NCI-H1436 treated with DMSO at 0.1 percent for 48 hours (cell line): ENCODE results near the gene UMODL1.

Experiments
- DNase-seq: peaks from one replicate; lab custom pipeline; 2025; lab: John Stamatoyannopoulos, UW

UMODL1 gene

DNA sequence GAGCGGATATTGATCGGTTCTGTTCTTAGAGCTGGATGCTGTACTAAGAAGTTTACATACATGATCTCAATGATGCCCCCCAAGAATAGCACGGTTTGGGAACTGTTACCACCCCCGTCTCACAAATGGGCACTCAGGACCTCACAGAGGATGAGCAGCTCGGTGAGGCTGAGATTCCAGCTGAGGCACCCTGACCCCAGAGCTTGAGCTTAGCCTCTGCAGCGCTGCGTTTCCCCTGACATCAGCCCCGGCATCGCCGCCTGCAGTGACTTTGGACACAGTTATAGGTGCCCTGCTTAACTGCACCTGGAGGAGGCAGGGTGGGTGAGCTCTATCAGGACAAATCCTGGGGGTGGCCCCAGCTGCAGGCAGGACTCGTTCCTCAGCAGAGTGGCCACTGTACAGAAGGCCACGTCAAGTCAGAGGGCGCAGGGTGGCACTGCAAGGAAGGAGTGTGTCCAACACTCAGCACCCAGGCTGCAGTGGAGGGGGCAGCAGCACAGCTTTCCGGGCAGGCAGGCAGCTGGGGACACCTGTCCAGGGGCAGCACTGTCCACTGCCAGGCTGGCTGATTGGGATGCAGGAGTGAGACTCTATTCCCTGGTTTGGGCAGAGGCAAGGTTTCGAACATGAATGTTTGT, 82.0 kb downstream of the UMODL1 start:
- DNase-seq: no peak

DNA sequence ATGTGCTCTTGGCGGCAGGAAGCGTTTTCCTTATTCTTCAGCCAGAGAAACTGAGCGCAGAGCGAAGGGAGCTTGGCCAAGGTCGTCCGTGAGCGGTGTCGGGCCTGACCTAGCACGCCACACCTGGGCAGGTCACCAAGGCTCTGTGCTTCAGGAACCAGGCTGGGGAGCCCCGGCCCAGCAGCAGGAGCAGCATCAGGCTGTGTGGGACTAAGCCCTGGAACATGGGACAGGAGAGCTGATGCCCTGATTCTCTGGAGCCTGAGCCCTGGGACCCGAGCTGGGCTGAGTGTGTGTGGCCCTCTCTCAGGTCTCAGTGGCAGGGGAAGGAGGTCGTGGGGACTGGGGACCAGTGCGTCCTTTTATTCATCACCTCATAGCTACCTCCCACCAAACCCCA, 82.6 kb downstream of the UMODL1 start:
- DNase-seq: no peak

DNA sequence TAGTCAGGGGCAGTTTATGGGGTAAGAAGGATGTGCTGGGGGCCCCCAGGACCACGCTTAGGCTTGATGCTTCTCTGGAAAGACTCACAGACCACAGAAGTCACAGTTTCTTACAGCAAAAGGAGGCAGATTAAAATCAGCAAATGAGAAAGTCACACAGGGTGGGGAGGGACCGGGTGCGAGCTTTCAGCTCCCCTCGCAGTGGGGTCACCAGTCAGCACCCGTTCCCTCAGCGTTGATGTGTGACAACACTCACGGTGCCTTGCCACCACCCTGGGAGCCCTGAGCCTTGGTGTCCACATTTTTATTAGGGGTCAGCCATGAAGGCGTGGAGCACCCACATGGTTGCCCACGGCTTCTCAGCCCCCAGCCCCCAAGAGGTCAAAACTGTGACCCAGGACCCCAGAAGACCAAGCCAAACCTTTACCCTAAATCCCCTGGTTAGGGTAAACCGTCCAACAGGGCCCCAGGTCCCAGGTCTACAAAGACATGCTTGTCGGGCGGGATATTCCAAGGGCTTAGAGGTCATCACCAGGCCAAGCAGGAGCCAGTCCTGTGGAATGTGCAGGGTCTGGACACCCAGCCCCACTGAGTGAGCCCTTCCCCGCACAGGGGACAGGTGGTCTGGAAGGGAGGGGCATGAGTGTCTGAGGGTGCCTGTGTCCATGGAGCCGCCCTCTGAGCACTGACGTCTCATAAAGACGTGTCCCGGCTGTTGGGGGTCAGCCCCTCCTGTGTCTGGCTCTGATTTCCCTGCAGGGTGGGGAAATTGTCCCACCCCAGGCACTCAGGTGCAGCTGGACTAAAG, 83.3 kb downstream of the UMODL1 start:
- DNase-seq: no peak

DNA sequence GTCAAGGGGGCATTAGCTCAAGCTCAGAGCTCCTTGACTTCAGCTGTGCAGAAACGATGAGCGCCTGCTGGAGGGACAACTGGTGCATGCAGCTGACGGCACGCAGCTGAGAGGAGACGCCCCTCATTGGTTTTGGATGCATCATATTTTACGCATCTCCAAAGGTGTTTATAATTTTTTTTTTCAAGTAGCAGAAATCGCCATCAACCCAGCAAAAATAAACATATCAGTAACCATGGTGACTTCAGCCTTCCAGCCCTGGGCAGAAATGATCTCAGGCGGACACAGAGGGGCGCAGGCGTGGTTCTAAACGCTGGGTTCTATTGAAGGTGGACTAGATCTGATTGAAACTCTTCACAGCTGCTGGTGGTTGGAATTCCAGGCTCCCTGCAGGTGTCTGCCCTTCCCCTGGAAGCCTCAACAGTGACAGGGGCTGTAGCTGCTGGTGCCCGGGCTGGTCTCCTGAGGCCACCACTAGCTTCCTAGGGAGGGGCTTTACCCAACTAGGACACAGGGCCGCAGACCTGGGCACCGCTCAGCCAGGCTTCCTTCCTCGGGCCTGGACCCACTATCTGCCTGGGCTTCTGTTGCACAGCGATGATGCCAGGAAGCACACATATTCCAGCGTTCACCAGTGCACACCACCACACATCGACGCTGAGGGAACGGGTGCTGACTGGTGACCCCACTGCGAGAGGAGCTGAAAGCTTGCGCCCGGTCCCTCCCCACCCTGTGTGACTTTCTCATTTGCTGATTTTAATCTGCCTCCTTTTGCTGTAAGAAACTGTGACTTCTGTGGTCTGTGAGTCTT, 84.1 kb downstream of the UMODL1 start:
- DNase-seq: no peak

DNA sequence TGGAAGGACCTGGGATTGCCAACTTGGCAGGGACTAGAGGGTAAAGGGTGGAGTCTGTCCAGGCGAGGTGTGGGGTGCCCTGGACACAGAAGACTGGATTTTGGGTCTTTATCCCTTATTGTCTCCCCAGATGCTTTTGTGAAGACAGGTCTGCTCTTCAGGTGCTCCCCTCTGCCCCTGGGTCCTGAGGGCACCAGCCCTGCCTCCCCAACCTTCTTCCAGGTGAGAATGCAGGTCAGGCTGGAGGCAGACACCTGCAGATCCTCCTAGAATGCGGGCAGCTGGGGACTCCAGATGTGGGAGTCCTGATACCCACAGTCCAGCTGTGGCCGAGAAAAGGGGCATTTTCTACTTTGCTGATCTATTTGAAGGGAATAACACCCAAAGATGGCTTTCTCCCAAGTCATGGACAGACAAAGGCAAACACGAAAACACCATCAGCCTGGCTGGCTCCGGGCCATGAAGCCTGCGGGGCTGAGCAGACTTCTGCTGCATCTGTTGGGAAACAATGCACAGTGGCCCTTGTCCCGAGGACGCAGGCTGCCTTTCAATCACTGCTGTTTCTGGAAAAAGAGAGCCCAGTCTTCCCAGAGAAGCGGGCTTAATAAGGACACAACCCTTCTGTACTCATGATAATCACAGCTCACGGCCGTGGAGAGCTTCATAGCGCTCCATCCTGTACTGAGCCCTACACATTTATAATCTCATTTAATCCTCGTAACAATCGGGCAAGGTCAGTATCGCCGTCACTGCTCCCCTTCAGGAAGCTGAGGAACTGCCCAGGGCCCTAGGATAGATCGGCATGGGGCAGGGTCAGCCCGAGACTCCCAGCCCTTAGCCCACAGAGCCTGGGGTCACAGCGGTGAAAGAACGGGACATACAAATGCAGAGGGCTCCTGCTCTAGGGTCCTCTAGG, 85.8 kb downstream of the UMODL1 start:
- no peak for DNase-seq

DNA sequence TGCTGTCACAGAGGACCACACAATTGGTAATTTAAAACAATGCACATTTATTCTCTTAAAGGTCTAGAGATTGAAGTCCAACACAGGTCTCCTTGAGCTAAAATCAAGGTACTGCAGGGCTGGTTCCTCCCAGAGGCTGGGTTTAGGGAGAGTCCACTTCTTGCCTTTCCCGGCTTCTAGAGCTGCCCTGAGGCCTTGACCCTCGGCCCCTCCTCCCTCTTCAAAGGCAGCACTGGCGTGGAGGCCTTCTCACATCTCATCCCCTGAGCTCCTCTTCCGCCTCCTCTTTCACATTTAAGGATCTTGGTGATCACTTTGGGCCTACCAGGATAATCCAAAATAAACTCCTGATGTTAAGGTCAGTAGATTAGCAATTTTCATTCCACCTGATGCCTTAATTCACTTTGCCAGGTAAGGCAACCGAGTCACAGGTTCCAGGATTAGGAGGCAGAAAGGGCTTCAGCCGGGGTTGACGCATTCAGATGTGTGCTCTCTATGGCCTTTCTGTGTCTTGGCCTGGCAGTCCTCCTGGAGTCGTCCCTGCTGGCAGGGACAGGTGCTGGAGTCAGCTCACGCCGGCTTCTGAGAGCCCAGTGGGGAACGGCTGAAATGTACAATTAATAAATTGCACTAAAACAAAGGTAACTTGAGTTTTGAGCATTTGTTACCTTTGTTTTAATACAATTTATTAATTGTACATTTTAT, 86.6 kb downstream of the UMODL1 start:
- no peak for DNase-seq

DNA sequence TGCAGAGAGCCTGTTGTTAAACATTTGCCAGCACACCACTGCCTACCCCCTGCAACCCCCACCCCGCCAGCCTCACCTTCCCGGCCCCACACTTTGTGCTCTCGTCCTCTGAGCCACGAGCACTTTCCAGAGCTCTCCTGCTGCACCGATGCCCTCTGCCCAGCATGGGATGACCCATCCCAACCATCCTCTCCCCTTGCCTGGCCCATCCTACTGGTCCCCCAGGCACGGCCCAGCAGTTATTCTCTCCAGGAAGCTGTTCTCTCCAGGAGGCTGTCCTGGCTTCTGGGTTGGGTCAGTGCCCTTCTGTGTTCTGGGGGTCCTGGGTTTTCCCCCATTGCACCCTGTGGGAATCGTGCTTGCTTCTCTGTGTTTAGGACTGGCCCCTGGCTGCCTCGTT, 87.7 kb downstream of the UMODL1 start:
- no peak for DNase-seq

DNA sequence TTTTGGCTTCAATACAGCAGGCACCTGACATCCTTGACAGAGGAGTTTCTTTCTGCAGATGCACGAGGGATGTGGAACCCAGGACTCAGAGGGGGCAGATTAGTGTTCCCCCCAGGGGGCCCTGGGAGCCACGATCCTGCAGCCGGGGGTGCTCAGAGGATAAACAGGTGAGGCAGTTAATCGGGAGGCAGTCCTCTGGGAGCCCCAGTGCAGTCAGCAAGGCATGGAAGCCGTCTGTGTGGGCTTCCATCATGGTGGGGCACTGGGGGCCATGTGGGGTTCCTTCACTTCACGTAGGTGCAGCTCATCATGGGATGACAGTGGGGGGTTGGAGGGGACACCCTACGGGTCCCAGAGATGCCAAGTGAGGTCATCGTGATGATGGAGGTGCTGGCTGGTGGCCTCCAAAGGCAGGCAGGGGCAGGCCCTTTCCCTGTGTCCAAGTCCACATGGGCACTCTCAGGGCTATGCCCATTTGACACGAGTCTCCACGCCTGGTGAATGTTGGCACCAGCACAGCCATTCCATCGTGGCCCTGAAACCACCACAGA, 88.5 kb downstream of the UMODL1 start:
- DNase-seq: no peak

DNA sequence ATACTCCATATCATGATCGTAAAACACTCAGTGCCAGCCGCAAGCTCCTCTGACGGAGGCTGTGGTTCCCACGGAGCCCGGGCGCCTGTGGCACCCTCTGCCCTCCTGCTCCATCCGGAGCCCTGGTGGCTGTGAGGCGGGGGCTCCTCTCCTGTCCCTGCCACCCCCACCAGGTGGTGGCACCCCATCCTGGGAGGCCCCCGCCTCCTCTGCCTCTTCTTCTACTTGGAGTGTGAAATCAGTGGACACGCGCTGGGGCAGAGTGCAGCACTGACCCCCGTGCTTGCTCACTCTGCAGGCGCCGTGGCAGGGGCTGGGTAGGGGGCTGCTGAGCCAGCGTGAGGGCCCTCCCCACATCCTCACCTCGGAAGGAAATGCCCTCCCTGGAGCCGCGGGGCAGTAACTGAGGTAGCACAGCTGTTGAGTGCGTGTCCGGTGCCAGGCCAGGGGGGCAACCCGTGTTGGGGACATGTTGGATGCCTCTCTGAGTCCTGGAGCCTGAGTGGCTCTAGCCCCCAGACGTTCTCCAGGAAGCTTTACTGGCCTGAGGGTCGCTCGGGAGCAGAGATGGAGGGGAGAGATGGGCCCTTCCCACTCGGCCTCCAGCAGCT, 89.1 kb downstream of the UMODL1 start:
- no peak for DNase-seq

DNA sequence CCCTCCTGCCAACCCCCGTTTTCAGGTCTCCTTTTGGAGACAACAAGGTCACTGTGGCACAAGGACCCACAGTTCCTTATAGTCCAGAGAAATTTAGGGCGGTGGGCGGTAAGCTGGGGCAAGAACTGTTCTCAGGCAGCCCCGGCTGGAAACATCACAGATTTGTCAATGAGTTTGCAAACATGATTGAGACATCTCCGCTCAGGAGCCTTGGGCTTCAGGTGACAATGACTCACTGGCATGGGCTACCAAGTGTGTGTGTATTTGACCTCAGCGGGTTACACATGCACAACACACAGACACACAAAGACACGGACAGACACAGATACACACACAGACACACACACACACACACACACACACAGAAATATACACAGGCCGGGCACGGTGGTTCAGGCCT, 89.6 kb downstream of the UMODL1 start:
- DNase-seq: no peak

DNA sequence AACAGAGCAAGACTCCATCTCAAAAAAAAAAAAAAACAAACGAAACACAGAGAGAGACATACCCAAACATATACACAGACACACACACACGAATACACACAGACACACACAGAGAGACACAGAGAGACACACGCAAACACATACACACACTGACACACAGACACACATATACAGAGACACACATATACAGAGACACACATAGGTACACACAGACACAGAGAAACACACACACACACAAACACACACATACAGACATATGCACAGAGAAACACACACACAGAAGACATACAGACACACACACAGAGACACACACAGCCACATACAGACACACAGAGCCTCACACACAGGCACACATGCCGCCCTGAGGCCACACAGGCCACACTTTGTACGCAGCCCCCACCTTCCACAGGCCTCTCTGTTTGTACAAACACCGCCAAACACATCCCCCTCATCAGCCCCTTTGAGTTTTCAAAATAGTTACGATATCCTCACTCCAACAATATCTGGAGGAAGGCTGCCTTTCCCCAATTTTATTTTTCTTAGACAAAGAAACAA, 90.4 kb downstream of the UMODL1 start:
- no peak for DNase-seq

DNA sequence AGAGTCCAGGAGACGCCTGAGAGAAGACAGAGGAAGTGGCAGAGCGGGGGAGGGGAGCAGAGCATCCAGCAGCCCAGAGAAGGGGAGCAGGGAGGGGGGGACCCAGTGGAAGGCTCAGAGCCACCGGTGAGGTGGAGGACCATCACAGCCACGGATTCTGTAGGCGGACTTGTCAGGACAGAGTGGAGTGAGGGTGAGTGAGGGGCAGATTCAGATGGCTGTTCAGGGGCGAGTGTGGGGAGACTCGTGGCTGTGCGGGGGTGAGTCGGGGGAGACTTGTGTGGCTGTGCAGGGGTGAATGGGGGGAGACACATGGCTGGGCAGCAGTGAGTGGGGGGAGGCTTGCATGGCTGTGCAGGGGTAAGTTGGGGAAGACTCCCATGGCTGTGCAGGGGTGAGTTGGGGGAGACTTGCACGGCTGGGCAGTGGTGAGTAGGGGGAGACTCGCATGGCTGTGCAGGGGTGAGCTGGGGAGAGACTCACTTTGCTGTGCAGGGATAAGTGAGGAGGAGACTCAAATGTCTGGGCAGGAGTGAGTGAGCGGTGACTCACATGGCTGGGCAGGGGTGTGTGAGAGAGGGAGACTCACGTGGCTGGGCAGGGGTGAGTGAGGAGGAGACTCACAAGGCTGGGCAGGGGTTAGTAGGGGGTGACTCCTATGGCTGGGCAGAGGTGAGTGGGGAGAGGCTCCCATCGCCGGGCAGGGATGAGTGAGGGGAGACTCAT, 91.0 kb downstream of the UMODL1 start:
- no peak for DNase-seq

DNA sequence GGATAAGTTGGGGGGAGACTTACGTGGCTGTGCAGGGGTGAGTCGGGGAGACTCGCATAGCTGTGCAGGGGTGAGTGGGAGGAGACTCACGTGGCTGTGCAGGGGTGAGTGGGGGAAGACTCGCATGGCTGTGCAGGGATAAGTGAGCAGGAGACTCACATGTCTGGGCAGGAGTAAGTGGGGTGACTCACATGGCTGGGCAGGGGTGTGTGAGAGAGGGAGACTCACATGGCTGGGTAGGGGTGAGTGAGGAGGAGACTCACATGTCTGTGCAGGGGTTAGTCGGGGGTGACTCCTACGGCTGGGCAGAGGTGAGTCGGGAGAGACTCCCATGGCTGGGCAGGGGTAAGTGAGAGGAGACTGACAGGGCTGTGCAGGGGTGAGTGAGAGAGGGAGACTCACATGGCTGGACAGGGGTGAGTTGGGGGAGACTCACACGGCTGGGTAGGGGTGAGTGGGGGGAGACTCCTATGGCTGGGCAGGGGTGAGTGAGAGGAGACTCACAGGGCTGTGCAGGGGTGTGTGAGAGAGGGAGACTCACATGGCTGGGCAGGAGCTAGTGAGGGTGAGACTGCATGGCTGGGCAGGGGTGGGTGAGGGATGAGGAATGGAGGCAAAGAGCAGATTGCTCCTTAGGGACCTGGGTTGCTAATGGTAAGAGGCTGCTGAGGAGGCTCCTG, 91.9 kb downstream of the UMODL1 start:
- DNase-seq: no peak

DNA sequence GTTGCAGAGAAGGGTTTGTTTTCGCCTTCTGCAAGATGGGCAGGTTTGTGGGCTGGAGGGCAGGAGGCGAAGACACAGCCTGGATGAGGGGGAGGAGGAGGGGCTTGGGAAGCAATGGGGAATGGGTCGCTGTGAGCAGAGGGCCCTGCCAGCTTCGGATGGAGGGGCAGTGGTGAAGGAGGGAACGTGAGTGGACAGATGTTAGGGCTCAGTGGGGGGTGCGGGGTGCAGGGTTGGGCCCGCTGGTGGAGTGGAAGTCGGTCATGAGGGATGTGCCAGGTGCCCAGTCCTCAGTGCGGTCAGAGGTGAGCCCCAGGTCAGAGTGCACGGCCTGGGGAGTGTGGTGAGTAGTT, 92.4 kb downstream of the UMODL1 start:
- DNase-seq: no peak

DNA sequence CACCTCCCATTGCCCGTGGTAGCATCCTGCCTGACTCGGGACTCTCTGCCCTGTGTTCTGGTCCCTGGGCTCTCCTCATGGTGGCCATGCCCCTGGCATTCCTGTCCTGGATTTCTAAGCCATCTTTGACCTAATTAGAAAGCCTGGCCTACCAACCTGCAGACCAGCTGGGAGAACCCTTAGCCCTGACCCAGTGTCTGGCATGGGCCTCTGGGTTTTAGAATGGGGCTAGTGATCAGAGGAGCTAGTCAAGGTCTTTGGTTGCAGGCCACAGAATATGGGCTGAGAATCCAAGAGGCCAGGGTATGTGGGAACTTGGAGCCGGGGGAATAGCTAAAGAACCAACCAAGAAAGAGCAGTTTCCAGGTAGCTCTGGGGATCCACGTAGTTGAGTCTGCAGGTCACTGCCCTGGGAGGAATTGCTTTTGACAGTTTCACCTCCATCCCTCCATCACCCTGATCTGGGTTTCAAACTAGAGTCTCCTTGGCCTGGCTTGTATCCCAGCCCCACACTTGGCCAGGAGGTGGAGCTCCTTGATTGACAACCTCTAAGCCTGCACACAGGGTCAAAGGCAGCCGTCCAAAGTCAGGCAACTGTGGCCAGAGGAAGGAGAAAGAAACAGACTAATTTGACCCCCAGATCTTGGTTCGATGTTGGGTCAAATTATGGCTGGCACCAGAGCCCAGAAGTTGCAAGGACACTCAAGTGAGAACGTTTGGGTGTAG, 93.1 kb downstream of the UMODL1 start:
- DNase-seq: no peak

DNA sequence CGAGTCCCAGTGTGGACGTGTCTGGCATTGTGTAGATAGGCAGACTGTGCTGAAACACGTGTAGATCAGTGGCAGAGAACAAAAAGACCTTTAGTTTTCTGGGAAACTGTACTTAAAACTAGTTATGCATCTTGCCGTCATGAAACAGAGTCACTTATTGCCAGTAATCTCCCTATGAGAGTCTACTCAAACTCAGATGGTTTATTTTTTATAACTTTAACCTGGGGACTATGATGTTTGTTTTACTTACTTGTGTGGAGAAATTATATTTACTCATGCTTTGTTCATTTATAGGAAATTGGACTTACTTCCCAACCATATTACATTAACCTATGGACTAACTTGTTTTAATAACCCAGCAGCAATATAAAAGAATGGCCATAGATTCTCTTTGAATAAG, 93.7 kb downstream of the UMODL1 start:
- no peak for DNase-seq

DNA sequence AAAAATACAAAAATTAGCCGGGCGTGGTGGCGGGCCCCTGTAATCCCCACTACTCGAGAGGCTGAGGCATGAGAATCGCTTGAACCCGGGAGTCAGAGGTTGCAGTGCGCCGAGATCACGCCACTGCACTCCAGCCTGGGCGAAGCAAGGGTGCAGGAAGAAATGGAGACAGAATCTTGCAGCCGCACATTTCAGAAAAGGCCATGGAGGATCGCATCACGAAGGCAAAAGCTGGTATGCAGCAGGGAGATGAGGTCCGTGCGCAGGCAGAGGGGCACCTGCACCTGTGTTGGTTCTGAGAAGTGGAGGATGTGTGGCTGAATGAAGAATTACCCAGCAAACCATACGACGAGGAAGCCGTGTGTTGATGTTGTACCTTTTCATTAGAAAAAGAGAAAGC, 94.8 kb downstream of the UMODL1 start:
- no peak for DNase-seq

DNA sequence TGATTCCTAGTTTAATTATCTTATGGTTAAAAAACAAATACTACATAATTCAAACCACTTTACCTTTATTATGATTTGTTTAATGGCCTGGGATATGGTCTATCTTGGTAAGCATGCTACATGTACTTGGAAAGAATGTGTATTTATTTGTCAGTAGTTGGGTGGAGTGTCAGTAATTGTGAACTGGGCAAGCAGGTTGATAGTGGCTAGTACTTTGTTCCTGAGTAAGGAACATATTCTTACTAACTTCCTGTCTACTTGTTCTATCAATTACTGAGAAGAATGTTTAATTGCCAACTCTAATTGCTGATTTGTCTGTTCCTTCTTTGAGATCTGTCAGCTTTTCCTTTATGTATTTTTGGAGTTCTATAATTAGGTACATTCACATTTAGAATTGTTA, 98.6 kb downstream of the UMODL1 start:
- no peak for DNase-seq
